ENCODE data around the gene CC2D2B.
A peak's percentile ranks its signal among the peaks of the same experiment; 100 is the strongest.
"Not testable (repeated sequence)": the region's sequence is repeated elsewhere in the genome, so short reads cannot be mapped to it uniquely, and the experiment has no call there.

The CC2D2B gene

GRCh38 chr10:95906677-95907455 is 909 bp upstream of the CC2D2B start:
- DNase-seq: peak; percentile 73

GRCh38 chr10:95908450-95908849 is 675 bp downstream of the CC2D2B start:
- no peak for DNase-seq

GRCh38 chr10:95909561-95909960 is 1.8 kb downstream of the CC2D2B start:
- DNase-seq: no peak

GRCh38 chr10:95916039-95916438 is 8.3 kb downstream of the CC2D2B start:
- not testable (repeated sequence) for DNase-seq

- DNase-seq: no peak
These were observed 13.1 kb downstream of the CC2D2B start for GRCh38 chr10:95920798-95921426.

GRCh38 chr10:95925033-95925432 is 17.3 kb downstream of the CC2D2B start:
- DNase-seq: no peak

- DNase-seq: no peak
These were observed 27.7 kb downstream of the CC2D2B start for GRCh38 chr10:95935429-95935828.

GRCh38 chr10:95941115-95941514 is 33.3 kb downstream of the CC2D2B start:
- DNase-seq: no peak

- no peak for DNase-seq
These were observed 55.6 kb downstream of the CC2D2B start for GRCh38 chr10:95963202-95963990.

GRCh38 chr10:95963991-95964389 is 56.2 kb downstream of the CC2D2B start:
- DNase-seq: no peak

GRCh38 chr10:95964756-95965155 is 57.0 kb downstream of the CC2D2B start:
- no peak for DNase-seq

GRCh38 chr10:95976362-95977229 is 68.8 kb downstream of the CC2D2B start:
- DNase-seq: no peak

GRCh38 chr10:95982200-95982599 is 74.4 kb downstream of the CC2D2B start:
- DNase-seq: no peak

- DNase-seq: no peak
These were observed 80.1 kb downstream of the CC2D2B start for GRCh38 chr10:95987685-95988426.

- no peak for DNase-seq
These were observed 80.9 kb downstream of the CC2D2B start for GRCh38 chr10:95988702-95989101.

GRCh38 chr10:95994376-95994775 is 86.6 kb downstream of the CC2D2B start:
- DNase-seq: not testable (repeated sequence)

- DNase-seq: no peak
These were observed 90.5 kb downstream of the CC2D2B start for GRCh38 chr10:95998255-95998784.

GRCh38 chr10:96013956-96014355 is 106.2 kb downstream of the CC2D2B start:
- DNase-seq: no peak

GRCh38 chr10:96014473-96015102 is 106.8 kb downstream of the CC2D2B start:
- no peak for DNase-seq

- peak; percentile 62 for DNase-seq
These were observed 109.5 kb downstream of the CC2D2B start for GRCh38 chr10:96017191-96017687.

GRCh38 chr10:96021332-96021731 is 113.6 kb downstream of the CC2D2B start:
- DNase-seq: no peak
